Right lobe of liver (tissue), 6 donors: ENCODE data around the gene STK32A. TPM values are rescaled to one million over a fixed set of nuclear protein-coding genes. Genes with fewer than 3 reads are reported as not detected.
A peak's percentile ranks its signal among the peaks of the same experiment; 100 is the strongest.

Experiments
- ATAC-seq, 4 donors: fragments of 200-7000 bp; cut with Tn5 transposase; one replicate each; pipeline ENCODE4 v1.9.1; 2020; ENCODE audit warnings: mild to moderate bottlenecking in 4 of 4, moderate library complexity in 4 of 4
- DNase-seq, 3 donors: peaks; one replicate each; pipeline ENCODE4 v3.0.0-alpha.2; 2020
- H3K27ac ChIP-seq, 3 donors: fragments of 200-600 bp; one replicate each; pipeline ENCODE4 v1.8.0; 2022
- H3K27me3 ChIP-seq, 2 donors: fragments of 200-600 bp; one replicate each; pipeline ENCODE4 v1.8.0; 2022
- H3K36me3 ChIP-seq, 4 donors: fragments of 200-600 bp; sonication (generic) in 1 of 4; one replicate each; pipeline versions ENCODE4 v1.5.1 to v1.8.0; 2017 to 2022; ENCODE audit warnings: control low read depth in 1 of 4
- H3K4me1 ChIP-seq, 4 donors: fragments of 200-600 bp; sonication (generic) in 1 of 4; one replicate each; pipeline versions ENCODE4 v1.5.1 to v1.8.0; 2017 to 2022; ENCODE audit warnings: control low read depth in 1 of 4
- H3K4me3 ChIP-seq, 3 donors: fragments of 200-600 bp; one replicate each; pipeline ENCODE4 v1.8.0; 2022
- H3K9me3 ChIP-seq, 4 donors: fragments of 200-600 bp; sonication (generic) in 1 of 4; one replicate each; pipeline versions ENCODE4 v1.5.1 to v1.8.0; 2017 to 2022; ENCODE audit warnings: control low read depth in 1 of 4
- CTCF ChIP-seq, 4 donors: fragments of 200-600 bp in 3 of 4; fragments of 450-650 bp in 1 of 4; IDR thresholded peaks; one replicate each; pipeline versions ENCODE4 v1.5.1 to v1.8.0; 2016 to 2022; ENCODE audit warnings: antibody characterized with exemption in 4 of 4, mild to moderate bottlenecking in 2 of 4
- POLR2A ChIP-seq: fragments of 450-650 bp; IDR thresholded peaks from one replicate; pipeline ENCODE4 v1.6.1; 2017; ENCODE audit warnings: antibody characterized with exemption, mild to moderate bottlenecking
- WGBS: methylation state at CpG from one replicate; pipeline ENCODE4 v1.1.6; 2018; ENCODE audit warnings: low coverage, low lambda C conversion rate; ENCODE audit not compliant: insufficient coverage; ENCODE audit errors: missing lambda C conversion rate; 5-methylcytosine and 5-hydroxymethylcytosine counted together
- intact Hi-C, 2 donors: fragments of 100-400 bp; cut with DNase I; formaldehyde crosslinking; loops; one replicate each; pipeline versions ENCODE4 v1.11.2 to v1.14.1; 2022
- long read RNA-seq: library from polyadenylated mRNA; unstranded; transcript quantifications from one replicate; pipeline ENCODE4 v2.0.0, GENCODE V29; 2019
- total RNA-seq, 6 experiments: library from RNA; depleted of rRNA in 2 of 6; stranded (reverse); fragments of >200 nt in 2 of 6; fragmentation: NEBNext Ultra II Directional in 3 of 6; extraction: Animal tissue kit (Norgen Biotek cat#: 25700) in 3 of 6; gene quantifications; one replicate each; pipeline versions ENCODE4 v1.1.0 to v1.2.4, GENCODE V29; 2016 to 2023
- donor health status: DM: no; HTN: yes; CAD: no.
- donor health status: DM: no; HTN: no; CAD: no.
- donor health status: DM: no; HTN: no; CAD: no.
- donor health status: DM: no; HTN: yes; CAD: no.
- donor health status: DM: no; HTN: yes; CAD: no.

The STK32A gene
- total RNA-seq: under 1 TPM in 3 of 6 experiments, not detected in 3; 0.05 to 0.42 (median 0.15) TPM
- long read RNA-seq: 0 reads

- Histone ChIP-seq H3K9me3 (no peaks in the 10 kb centered on the region), H3K4me1 (peaks cover 0 to 4% (median 0%) of the 10 kb centered on the region in 4 donors), H3K27ac (no peak within 1 kb of the TSS), H3K27me3 (peaks cover 0 to 5% of the 10 kb centered on the region in 2 donors), H3K4me3 (peak within 1 kb of the TSS; percentile 21 to 40 (median 21)), H3K36me3 (no peaks in the 10 kb centered on the region)
- DNase-seq (peak in 1 of 3 donors; percentile 21), ATAC-seq (peak; percentile 45 to 59 (median 48))
- no peak for TF ChIP-seq CTCF (IDR thresholded peaks at IDR 0.05)
- TF ChIP-seq POLR2A: no peak
- 4% methylated on average over 12 of the region's 28 CpGs for WGBS
- intact Hi-C loops: no loop called here
These were observed at the start of gene STK32A for GRCh38 chr5:147234825-147235635. Gene STK32A (plus strand): TSS chr5:147235026. CDS start chr5:147239635, 4,609 bp downstream.

- TF ChIP-seq CTCF (IDR thresholded peaks at IDR 0.05) (no peak), POLR2A (no peak)
- H3K27ac ChIP-seq: no peak overlapping the region
- no peak overlapping the region for H3K4me3 ChIP-seq
- 70% methylated on average over 1 of the region's 1 CpG for WGBS
- H3K27me3 ChIP-seq: no peaks in the 10 kb centered on the region
- H3K4me1 ChIP-seq: no peaks in the 10 kb centered on the region
- ATAC-seq: no peak
- H3K36me3 ChIP-seq: no peaks in the 10 kb centered on the region
- no peak for DNase-seq
- intact Hi-C loops: loop anchor here in 1 of 2 donors (5.0 kb wide), 1 partner anchor 90 kb away; no protein-coding TSS in a partner anchor
- no peaks in the 10 kb centered on the region for H3K9me3 ChIP-seq
These were observed 47.7 kb upstream of the STK32A start for GRCh38 chr5:147187099-147187540.

- intact Hi-C loops: loop anchor here in 1 of 2 donors (5.0 kb wide), 1 partner anchor 91 kb away; no protein-coding TSS in a partner anchor
- Histone ChIP-seq H3K36me3 (no peaks in the 10 kb centered on the region), H3K4me3 (peak overlapping the region in 1 of 3 donors; percentile 37), H3K9me3 (no peaks in the 10 kb centered on the region), H3K4me1 (no peaks in the 10 kb centered on the region), H3K27me3 (no peaks in the 10 kb centered on the region), H3K27ac (no peak overlapping the region)
- peak; percentile 86 to 97 (median 93) for TF ChIP-seq CTCF (IDR thresholded peaks at IDR 0.05)
- no peak for TF ChIP-seq POLR2A
- ATAC-seq (peak; percentile 88 to 98 (median 96)), DNase-seq (no peak)
- whole genome bisulfite sequencing: 40% methylated on average over 19 of the region's 20 CpGs
These were observed 46.4 kb upstream of the STK32A start for GRCh38 chr5:147188200-147189108.

- ATAC-seq: no peak
- intact Hi-C loops: loop anchor here in 1 of 2 donors (5.0 kb wide), 1 partner anchor 92 kb away; no protein-coding TSS in a partner anchor
- WGBS: 3% methylated on average over 2 of the region's 2 CpGs
These were observed 45.8 kb upstream of the STK32A start for GRCh38 chr5:147189109-147189424.

More at GRCh38 chr5:147189109-147189424, 45.8 kb upstream of the STK32A start:
- Histone ChIP-seq H3K9me3 (no peaks in the 10 kb centered on the region), H3K4me3 (no peak overlapping the region), H3K4me1 (no peaks in the 10 kb centered on the region), H3K27me3 (no peaks in the 10 kb centered on the region), H3K27ac (no peak overlapping the region), H3K36me3 (no peaks in the 10 kb centered on the region)
- TF ChIP-seq POLR2A: no peak
- no peak for TF ChIP-seq CTCF (IDR thresholded peaks at IDR 0.05)
- no peak for DNase-seq
